Measurements from ENCODE around the gene NEK10.

The NEK10 gene

GRCh38 chr3:27254896-27255295 lies 114.3 kb downstream of the NEK10 start:
- TF ChIP-seq POLR2A (IDR thresholded peaks at IDR 0.05; ENCODE audit: extremely low read depth, insufficient read length), result no peak
- TF ChIP-seq MAX (IDR thresholded peaks at IDR 0.05; ENCODE audit: low read depth, low read length), result no peak
- no peak for TF ChIP-seq MYC (IDR thresholded peaks at IDR 0.05; ENCODE audit: low read depth, low read length)
- TF ChIP-seq CTCF (IDR thresholded peaks at IDR 0.05; ENCODE audit: low read depth, low read length), result no peak
- DNase-seq (ENCODE audit: low read depth), result no peak
- H3K4me3 ChIP-seq (ENCODE audit: low read depth, low read length), result no peak overlapping the region

- H3K4me3 ChIP-seq (ENCODE audit: low read depth, low read length), result no peak overlapping the region
- TF ChIP-seq MYC (IDR thresholded peaks at IDR 0.05; ENCODE audit: low read depth, low read length) (no peak), POLR2A (IDR thresholded peaks at IDR 0.05; ENCODE audit: extremely low read depth, insufficient read length) (no peak), CTCF (IDR thresholded peaks at IDR 0.05; ENCODE audit: low read depth, low read length) (peak; percentile 46)
- peak; percentile 49 for DNase-seq (ENCODE audit: low read depth)
These were observed 115.4 kb downstream of the NEK10 start for GRCh38 chr3:27253831-27254230.

GRCh38 chr3:27253391-27253790 lies 115.8 kb downstream of the NEK10 start:
- no peak for TF ChIP-seq MYC (IDR thresholded peaks at IDR 0.05; ENCODE audit: low read depth, low read length)
- no peak for TF ChIP-seq POLR2A (IDR thresholded peaks at IDR 0.05; ENCODE audit: extremely low read depth, insufficient read length)
- no peak for TF ChIP-seq MAX (IDR thresholded peaks at IDR 0.05; ENCODE audit: low read depth, low read length)
- DNase-seq (ENCODE audit: low read depth), result no peak

GRCh38 chr3:27252646-27253045 lies 116.5 kb downstream of the NEK10 start:
- no peak for DNase-seq (ENCODE audit: low read depth)
- TF ChIP-seq MAX (IDR thresholded peaks at IDR 0.05; ENCODE audit: low read depth, low read length), result no peak
- no peak for TF ChIP-seq POLR2A (IDR thresholded peaks at IDR 0.05; ENCODE audit: extremely low read depth, insufficient read length)
- no peak for TF ChIP-seq MYC (IDR thresholded peaks at IDR 0.05; ENCODE audit: low read depth, low read length)
- TF ChIP-seq CTCF (IDR thresholded peaks at IDR 0.05; ENCODE audit: low read depth, low read length), result no peak
- H3K4me3 ChIP-seq (ENCODE audit: low read depth, low read length), result no peak overlapping the region

More at GRCh38 chr3:27253391-27253790, 115.8 kb downstream of the NEK10 start:
- H3K4me3 ChIP-seq (ENCODE audit: low read depth, low read length), result no peak overlapping the region

DNA sequence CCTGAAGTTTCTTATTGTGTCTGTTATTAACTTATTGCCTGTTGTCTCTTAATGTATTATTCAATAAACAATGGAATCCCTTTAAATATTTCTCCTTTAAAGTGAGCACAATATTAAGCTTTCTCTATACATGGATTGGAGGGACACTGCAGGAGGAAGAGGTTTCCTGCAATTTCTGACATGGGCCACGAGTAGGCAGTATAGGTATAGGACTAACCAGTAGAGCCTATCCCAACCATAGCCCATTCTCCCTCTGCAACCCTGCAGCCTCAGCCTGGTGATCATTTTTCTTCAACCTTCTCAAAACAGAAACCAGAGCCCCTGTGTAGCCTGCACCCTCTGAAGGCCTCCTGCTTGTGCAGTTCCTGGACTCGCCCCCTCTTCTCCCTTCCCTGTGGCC lies 124.8 kb downstream of the NEK10 start:
- no peak for TF ChIP-seq MYC (IDR thresholded peaks at IDR 0.05; ENCODE audit: low read depth, low read length)
- TF ChIP-seq CTCF (IDR thresholded peaks at IDR 0.05; ENCODE audit: low read depth, low read length), result peak; percentile 20
- no peak for TF ChIP-seq MAX (IDR thresholded peaks at IDR 0.05; ENCODE audit: low read depth, low read length)
- no peak for TF ChIP-seq POLR2A (IDR thresholded peaks at IDR 0.05; ENCODE audit: extremely low read depth, insufficient read length)
- DNase-seq (ENCODE audit: low read depth), result peak; percentile 6
- no peak overlapping the region for H3K4me3 ChIP-seq (ENCODE audit: low read depth, low read length)

GRCh38 chr3:27239951-27240350 lies 129.2 kb downstream of the NEK10 start:
- H3K4me3 ChIP-seq (ENCODE audit: low read depth, low read length), result no peak overlapping the region
- no peak for DNase-seq (ENCODE audit: low read depth)
- TF ChIP-seq MYC (IDR thresholded peaks at IDR 0.05; ENCODE audit: low read depth, low read length) (no peak), POLR2A (IDR thresholded peaks at IDR 0.05; ENCODE audit: extremely low read depth, insufficient read length) (no peak), MAX (IDR thresholded peaks at IDR 0.05; ENCODE audit: low read depth, low read length) (no peak), CTCF (IDR thresholded peaks at IDR 0.05; ENCODE audit: low read depth, low read length) (no peak)
